Activated T-cell treated with anti-CD3 and anti-CD28 coated beads for 24 hours (primary cell): ENCODE results near the gene OTUB2.

Source experiments
- DNase-seq: peaks from one replicate; pipeline ENCODE4 v3.0.0-alpha.2; 2020; ENCODE audit warnings: low read depth

Gene OTUB2

DNA sequence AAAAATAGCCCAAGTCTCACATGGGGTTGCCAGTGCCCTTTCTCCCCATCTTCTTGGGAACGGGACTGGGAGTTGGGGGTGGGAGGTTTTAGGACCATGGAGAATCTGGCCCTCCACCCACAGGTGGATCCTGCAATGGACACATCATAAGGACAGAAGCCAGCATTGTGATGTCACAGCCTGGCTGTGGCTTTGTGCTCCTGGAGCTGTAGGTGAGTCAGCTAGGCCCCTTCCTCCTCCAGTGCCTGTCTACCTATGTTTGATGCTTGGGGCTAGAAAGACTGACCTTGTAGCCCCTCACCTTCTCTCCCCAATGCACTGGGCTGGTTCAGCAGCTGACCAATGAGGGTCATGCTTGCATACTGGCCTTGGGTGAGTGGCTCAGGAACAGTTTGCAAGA lies 29.1 kb upstream of the OTUB2 start, which contains the start of gene CCDC197:
Gene CCDC197 (plus strand): TSS at position 220 of the 400 bp plus-strand sequence. CDS start 831 bp downstream, outside the sequence.
- no peak for DNase-seq

DNA sequence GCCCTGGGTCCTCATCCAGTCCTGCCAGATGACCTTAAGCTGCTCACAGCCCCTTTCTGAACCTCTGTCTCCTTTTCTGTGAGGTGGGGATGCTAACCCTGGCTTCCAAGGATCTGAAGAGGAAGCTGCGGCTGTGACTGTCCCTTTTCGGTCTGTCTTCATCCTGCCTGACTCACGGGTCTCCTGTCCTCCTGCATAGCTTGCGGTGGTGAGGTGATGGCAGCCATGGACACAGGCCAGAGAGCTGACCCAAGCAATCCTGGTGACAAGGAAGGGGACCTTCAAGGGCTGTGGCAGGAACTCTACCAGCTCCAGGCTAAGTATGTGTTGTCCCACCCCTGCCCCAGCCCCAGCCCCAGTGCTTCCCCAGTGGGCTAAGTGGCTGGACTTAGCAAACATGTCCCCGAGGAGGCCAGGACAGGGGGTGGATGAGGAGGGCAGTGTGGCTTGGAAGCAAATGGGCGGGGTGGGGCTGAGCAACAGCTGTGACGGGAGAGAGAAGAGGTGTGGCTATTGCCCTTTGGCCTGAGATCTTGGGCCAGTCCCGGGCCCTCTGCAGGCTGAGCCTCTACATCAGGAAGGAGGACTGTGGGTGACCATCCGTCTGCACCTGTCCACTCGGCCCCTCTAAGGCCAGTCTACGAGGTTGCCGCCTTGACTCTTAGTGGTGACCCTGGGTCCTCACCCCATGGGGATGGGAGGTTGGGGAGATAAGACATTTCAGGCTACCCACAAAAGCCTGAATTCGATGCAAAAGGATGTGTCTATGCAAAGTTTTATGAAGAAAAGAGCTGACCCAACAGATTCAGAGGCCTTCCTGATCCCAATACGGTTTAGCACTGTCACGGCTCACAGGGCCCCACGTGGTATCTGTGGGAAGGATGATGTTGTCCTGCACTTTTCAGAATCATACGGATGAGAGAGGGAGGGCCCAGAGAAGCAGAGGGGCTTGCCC lies 27.9 kb upstream of the OTUB2 start:
- DNase-seq = no peak

DNA sequence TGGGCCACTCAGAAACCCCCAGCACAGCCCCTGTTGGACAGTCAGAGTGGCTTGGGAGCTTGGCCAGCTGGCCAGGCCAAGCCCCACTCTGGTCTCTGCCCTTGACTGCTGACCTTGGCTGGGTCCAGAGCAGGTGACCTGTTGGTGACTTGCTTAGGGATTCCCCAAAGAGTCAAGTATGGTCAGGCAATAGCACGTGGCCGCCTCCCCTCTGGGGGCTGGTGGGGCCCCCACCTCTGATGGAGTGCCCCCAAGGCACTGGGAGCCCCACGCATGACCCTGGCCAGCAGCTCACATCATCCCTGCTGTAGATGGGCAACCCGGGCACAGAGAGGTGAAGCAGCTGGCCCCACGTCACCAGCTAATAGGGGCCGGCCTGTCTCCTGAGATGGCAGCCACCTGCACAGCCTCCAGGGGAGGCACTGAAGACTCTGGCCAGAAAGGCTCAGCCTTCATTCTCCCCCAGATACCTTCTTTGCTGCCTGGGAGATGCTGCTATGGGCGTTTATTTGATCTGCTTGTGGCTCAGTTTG lies 27.2 kb upstream of the OTUB2 start:
- no peak for DNase-seq

DNA sequence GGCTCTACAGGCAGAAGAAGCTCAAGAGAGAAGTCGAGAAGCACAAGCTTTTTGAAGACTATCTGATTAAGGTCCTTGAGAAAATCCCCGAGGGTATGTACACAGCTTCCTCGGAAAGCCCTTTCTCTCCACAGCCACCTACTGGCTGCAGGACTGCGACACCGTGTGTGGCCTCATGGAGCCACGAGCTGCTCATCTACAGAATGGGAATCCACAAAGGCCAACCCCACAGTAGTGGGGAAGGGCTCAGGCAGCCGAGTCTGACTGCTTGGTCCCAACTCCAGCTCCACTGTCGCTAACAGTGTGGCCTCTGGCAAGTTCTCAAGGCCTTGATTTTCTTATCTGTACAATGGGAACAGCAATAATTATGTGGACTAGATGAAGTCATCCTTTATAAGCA lies 26.6 kb upstream of the OTUB2 start:
- DNase-seq = no peak

- DNase-seq = no peak
Observed at GRCh38 chr14:94000267-94000666, 25.9 kb upstream of the OTUB2 start.

DNA sequence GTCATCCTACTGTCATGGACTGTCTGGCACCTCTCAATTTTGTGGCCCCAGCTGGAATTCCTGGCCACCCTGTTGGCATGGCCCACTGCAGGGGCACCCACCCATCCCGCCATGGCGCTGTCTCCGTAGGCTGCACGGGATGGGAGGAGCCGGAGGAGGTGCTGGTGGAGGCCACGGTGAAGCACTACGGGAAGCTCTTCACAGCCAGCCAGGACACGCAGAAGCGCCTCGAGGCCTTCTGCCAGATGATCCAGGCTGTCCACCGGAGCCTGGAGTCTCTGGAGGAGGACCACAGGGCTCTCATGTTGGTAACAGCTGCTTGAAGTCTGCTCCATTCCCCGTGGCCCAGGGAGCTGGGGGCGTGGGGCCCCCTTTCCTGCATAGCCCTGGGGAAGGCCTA lies 25.1 kb upstream of the OTUB2 start:
- no peak for DNase-seq

- DNase-seq = peak; percentile 58
Observed at GRCh38 chr14:94001501-94002396, 24.4 kb upstream of the OTUB2 start.

- DNase-seq = no peak
Observed at GRCh38 chr14:94003397-94003796, 22.7 kb upstream of the OTUB2 start.

DNA sequence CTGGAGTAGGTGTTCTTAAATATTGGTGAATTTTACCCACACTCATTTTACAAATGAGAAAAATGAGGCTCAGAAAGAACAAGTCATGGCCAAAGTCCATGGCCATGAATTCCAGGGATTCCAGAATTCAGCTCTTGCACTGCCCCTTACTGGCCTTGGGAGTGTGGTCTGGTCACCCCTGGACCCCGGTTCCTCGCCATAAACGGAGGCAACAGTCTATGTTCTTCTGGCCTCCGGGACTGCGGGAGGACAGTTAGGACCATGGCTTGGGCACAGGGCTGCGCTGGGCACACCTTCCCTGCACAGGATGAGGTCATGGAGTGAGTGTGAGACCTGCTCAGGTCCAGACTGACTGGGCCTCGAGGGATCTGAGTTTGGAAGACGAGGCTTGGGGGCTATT lies 22.1 kb upstream of the OTUB2 start:
- no peak for DNase-seq

- no peak for DNase-seq
Observed at GRCh38 chr14:94005324-94006073, 20.6 kb upstream of the OTUB2 start.

DNA sequence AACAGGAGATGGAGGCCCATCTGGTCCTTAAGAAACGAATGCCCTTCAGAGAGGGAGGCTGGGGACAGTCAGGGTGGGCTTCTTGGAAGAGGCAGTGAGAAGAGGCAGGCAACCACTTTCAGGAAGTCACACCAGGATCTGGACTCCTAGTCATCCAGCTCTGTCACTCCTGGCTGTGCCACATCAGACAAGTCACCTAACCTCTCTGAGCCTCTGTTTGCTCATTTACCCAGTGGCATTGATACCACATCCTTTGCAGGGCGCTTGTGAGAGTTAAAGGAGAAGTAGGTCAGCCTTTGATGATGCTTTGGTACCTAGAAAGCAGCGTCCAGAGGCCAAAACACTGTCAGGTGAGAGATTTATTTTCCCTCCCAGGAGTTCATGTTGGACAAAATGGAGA lies 17.9 kb upstream of the OTUB2 start:
- no peak for DNase-seq

GRCh38 chr14:94009767-94010166 lies 16.4 kb upstream of the OTUB2 start:
- no peak for DNase-seq

DNA sequence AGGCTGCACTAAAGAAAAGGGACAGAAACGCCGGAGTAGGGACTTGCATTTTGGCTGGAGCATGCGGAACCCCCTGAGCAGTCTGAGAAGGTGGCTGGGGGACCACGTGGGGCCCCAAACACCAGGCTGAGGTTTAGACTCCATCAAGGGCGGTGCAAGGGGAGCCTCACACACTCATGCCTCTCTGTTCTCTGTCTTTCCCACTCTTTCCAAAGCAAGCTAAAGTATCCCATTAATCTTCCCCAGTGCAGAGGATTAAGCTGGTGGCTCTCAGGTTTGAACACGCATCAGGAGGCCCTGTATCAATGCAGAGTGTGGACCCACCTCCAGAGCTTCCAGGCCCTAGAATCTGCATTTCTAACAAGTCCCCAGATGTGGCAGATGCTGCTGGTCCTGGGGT lies 15.5 kb upstream of the OTUB2 start:
- DNase-seq = no peak

- DNase-seq = no peak
Observed at GRCh38 chr14:94011795-94012194, 14.3 kb upstream of the OTUB2 start.

GRCh38 chr14:94014382-94014781 lies 11.8 kb upstream of the OTUB2 start:
- DNase-seq = no peak

- no peak for DNase-seq
Observed at GRCh38 chr14:94015223-94015622, 10.9 kb upstream of the OTUB2 start.

- DNase-seq = no peak
Observed at GRCh38 chr14:94016446-94016976, 9.6 kb upstream of the OTUB2 start.

- DNase-seq = no peak
Observed at GRCh38 chr14:94018308-94018707, 7.8 kb upstream of the OTUB2 start.

DNA sequence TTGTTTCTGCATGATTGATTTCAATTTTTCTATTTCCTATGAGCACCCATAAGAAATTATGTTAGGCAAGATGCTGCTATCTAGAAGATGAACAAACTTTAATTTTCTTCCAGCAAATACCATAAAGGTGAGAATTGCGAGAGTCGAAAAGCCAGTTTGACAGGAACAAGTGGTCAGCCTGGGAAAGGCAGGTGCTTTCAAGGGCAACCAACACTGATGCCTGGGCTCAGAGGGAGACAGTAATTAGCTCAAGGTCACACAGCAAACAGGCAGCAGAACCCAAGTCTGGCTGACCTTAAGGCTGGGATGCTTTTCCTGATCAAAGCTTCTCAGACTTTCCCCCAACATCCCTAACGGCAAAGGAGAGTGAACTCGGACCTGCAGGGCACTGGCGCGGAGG lies 6.8 kb upstream of the OTUB2 start:
- no peak for DNase-seq

DNA sequence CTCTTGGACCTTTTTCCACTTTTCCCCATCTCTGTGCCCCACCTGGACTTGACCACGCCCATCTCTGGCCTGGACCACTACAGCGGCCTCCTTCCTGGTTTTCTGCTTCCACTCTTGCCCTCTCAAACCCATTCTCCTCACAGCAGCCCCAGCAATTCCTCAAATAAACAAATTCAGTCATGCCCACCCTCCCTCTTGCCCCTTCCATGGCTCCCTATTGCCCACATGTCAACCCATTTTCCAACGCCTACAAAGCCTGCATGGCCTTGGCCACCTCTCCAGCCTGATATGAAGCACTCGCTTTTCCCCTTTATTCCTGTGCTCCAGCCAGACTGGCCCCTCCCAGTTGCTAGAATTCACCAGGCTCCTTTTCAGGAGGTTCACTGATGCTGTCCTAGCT lies 5.9 kb upstream of the OTUB2 start:
- DNase-seq = no peak

DNA sequence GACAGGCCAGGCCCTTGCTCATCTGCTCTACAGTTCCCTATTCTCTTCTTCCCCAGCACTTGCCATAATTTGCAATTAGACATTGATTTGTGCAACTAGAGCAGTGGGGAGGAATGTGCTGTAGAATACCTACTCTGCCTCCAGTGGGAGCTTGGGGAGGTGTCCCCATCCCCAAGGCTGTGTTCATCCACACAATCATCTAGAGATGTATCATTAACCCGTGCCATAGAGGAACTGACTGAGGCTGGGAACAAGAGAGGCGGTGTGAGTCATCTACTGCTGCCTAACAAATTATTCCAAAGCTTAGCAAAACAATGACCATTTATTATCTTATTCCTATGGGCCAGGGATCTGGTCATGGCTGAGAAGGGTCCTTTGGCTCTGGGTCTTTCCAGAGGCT lies 5.1 kb upstream of the OTUB2 start:
- DNase-seq = no peak
